ENCODE measurements around the gene ACSL5. TPM values are rescaled to one million over a fixed set of nuclear protein-coding genes. Genes with fewer than 3 reads are reported as not detected.

Gene ACSL5, protein sequence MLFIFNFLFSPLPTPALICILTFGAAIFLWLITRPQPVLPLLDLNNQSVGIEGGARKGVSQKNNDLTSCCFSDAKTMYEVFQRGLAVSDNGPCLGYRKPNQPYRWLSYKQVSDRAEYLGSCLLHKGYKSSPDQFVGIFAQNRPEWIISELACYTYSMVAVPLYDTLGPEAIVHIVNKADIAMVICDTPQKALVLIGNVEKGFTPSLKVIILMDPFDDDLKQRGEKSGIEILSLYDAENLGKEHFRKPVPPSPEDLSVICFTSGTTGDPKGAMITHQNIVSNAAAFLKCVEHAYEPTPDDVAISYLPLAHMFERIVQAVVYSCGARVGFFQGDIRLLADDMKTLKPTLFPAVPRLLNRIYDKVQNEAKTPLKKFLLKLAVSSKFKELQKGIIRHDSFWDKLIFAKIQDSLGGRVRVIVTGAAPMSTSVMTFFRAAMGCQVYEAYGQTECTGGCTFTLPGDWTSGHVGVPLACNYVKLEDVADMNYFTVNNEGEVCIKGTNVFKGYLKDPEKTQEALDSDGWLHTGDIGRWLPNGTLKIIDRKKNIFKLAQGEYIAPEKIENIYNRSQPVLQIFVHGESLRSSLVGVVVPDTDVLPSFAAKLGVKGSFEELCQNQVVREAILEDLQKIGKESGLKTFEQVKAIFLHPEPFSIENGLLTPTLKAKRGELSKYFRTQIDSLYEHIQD
- total RNA-seq (0.76 and 2.1 TPM in 2 replicates), polyA plus RNA-seq (1.4 and 1.5 TPM in 2 replicates), polyA minus RNA-seq (1.7 and 6.0 TPM in 2 replicates), Bru-seq, nascent RNA (percentile 33 among the genes with signal in this experiment), BruChase-seq, experiment 1, labeled RNA remaining after a 6-hour chase (percentile 28 among the genes with signal in this experiment), BruChase-seq, experiment 2, labeled RNA remaining after a 2-hour chase (percentile 22 among the genes with signal in this experiment)
- polyA plus RNA-seq (2011; cell fraction: cytosol; rRNA removed), result 1.3 TPM in 2 replicates
- polyA plus RNA-seq (2011; cell fraction: nucleus; rRNA removed), result 3.4 TPM in 2 replicates
- polyA plus RNA-seq (2012), result 1.2 and 1.3 TPM in 2 replicates
- 18.0 TPM for polyA minus RNA-seq (2011; cell fraction: cytosol; rRNA and poly(A)+ RNA removed)
- polyA minus RNA-seq (2011; cell fraction: nucleus; rRNA and poly(A)+ RNA removed), result 0.63 and 1.4 TPM in 2 replicates
- long read RNA-seq, partial matches to known transcripts, result 0 of 4 reads
- long read RNA-seq, other reads (novel, unspliced or antisense), result 1 of 4 reads

GRCh38 chr10:112373912-112374338, at the start of gene ACSL5:
ACSL5 (plus strand) TSS chr10:112374116; CDS start chr10:112394947, 20,831 bp downstream.
- H3K9me3 ChIP-seq (replicated peaks; ENCODE audit: control insufficient read depth, insufficient read depth, low read length), result no peaks in the 10 kb centered on the region
- FAIRE-seq (no peak), DNase-seq (ENCODE audit: low read depth, low spot score) (no peak)
- no peaks in the 10 kb centered on the region for H3K27me3 ChIP-seq (ENCODE audit: control insufficient read depth in 2 of 2, insufficient read depth in 2 of 2, low read length in 2 of 2)
- BruUV-seq (replicated peaks), result no TSS peak
- no peaks in the 10 kb centered on the region for H4K20me1 ChIP-seq (replicated peaks; ENCODE audit: control insufficient read depth, extremely low read depth, insufficient read depth, low read length)
- H3K4me1 ChIP-seq (ENCODE audit: control insufficient read depth, extremely low read depth, insufficient read depth, low read length), result peaks cover 15% of the 10 kb centered on the region
- no peaks in the 10 kb centered on the region for H3K36me3 ChIP-seq (ENCODE audit: control insufficient read depth in 2 of 2, extremely low read depth in 1 of 2, insufficient read depth in 2 of 2, low read length in 2 of 2)
- no peak within 1 kb of the TSS for H2AFZ ChIP-seq (ENCODE audit: low read depth, low read length)
- no peaks in the 10 kb centered on the region for H3K79me2 ChIP-seq (ENCODE audit: control insufficient read depth, insufficient read depth, low read length)
- H3K9ac ChIP-seq (replicated peaks; ENCODE audit: extremely low read depth, insufficient read depth, low read length), result no peak within 1 kb of the TSS
- ChIA-PET POLR2A (no interaction called here), CTCF (interaction anchor here (0.6 to 3.9 kb wide), 4 partner anchors 9 to 1042 kb away, joined by 3 to 22 read pairs (median 11); no protein-coding TSS in a partner anchor)
- H3K4me3 ChIP-seq (replicated peaks in 1 of 3; ENCODE audit: insufficient read depth in 1 of 3, low read depth in 1 of 3, low read length in 3 of 3), result no peak within 1 kb of the TSS
- TF ChIP-seq POLR2AphosphoS5 (IDR thresholded peaks at IDR 0.05; ENCODE audit: insufficient read depth, low read depth, low read length) (no peak), EZH2 (IDR thresholded peaks at IDR 0.05; ENCODE audit: borderline replicate concordance, low read depth, low read length, severe bottlenecking) (no peak), MYC (IDR thresholded peaks at IDR 0.05; ENCODE audit: low read depth, low read length) (no peak), FOS (IDR thresholded peaks at IDR 0.05; ENCODE audit: borderline replicate concordance, insufficient read depth, low read length) (no peak), JUN (IDR thresholded peaks at IDR 0.05; ENCODE audit: borderline replicate concordance, insufficient read depth, insufficient read length, low read depth) (no peak), POLR2A (IDR thresholded peaks at IDR 0.05; ENCODE audit: low read depth, low read length) (no peak), GATA2 (IDR thresholded peaks at IDR 0.05; ENCODE audit: insufficient read depth, insufficient read length, low read depth, low read length) (no peak)
- TF ChIP-seq, protein P1, sequence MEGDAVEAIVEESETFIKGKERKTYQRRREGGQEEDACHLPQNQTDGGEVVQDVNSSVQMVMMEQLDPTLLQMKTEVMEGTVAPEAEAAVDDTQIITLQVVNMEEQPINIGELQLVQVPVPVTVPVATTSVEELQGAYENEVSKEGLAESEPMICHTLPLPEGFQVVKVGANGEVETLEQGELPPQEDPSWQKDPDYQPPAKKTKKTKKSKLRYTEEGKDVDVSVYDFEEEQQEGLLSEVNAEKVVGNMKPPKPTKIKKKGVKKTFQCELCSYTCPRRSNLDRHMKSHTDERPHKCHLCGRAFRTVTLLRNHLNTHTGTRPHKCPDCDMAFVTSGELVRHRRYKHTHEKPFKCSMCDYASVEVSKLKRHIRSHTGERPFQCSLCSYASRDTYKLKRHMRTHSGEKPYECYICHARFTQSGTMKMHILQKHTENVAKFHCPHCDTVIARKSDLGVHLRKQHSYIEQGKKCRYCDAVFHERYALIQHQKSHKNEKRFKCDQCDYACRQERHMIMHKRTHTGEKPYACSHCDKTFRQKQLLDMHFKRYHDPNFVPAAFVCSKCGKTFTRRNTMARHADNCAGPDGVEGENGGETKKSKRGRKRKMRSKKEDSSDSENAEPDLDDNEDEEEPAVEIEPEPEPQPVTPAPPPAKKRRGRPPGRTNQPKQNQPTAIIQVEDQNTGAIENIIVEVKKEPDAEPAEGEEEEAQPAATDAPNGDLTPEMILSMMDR (IDR thresholded peaks at IDR 0.05; ENCODE audit: extremely low read depth in 1 of 2, insufficient read depth in 1 of 2, low read depth in 1 of 2, low read length in 2 of 2), result no peak
- TF ChIP-seq, protein P2, sequence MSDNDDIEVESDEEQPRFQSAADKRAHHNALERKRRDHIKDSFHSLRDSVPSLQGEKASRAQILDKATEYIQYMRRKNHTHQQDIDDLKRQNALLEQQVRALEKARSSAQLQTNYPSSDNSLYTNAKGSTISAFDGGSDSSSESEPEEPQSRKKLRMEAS (IDR thresholded peaks at IDR 0.05; ENCODE audit: insufficient read depth, insufficient read length), result no peak
- dilution Hi-C loops (cut with MboI; ENCODE audit: extremely low pct_ligation_motif_present, low sequenced_read_pairs), result no loop called here
- intact Hi-C loops (cut with micrococcal nuclease), result no loop called here
- H3K9me1 ChIP-seq (replicated peaks; ENCODE audit: control insufficient read depth, extremely low read depth, insufficient read depth, low read length), result no peaks in the 10 kb centered on the region
- H3K27ac ChIP-seq (ENCODE audit: insufficient read depth, low read depth, low read length), result no peak within 1 kb of the TSS
- H3K4me2 ChIP-seq (ENCODE audit: insufficient read depth, low read length), result no peak within 1 kb of the TSS

All from endothelial cell of umbilical vein (primary cell).